ENCODE measurements around the gene RAB3GAP1.

RAB3GAP1 gene

DNA sequence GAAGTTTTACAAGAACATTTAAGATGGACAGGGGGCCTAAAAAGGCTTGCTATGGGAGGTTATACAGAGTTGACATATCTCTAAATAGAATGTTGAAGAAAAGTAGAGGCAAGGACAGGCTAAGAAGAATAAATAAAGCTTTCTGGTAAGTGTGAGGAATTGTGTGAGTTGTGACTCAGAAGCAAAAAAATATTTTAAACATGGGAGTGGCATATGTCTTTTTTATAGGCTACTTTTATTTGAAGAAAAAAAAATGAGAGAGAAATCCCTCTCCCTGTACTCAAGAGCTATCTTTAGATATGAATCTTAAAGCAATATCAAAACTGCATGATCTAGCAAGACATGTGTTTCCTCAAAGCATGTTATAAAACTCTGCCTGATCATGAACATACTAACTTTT is 41.1 kb downstream of the RAB3GAP1 start:
- TF ChIP-seq, protein P1, sequence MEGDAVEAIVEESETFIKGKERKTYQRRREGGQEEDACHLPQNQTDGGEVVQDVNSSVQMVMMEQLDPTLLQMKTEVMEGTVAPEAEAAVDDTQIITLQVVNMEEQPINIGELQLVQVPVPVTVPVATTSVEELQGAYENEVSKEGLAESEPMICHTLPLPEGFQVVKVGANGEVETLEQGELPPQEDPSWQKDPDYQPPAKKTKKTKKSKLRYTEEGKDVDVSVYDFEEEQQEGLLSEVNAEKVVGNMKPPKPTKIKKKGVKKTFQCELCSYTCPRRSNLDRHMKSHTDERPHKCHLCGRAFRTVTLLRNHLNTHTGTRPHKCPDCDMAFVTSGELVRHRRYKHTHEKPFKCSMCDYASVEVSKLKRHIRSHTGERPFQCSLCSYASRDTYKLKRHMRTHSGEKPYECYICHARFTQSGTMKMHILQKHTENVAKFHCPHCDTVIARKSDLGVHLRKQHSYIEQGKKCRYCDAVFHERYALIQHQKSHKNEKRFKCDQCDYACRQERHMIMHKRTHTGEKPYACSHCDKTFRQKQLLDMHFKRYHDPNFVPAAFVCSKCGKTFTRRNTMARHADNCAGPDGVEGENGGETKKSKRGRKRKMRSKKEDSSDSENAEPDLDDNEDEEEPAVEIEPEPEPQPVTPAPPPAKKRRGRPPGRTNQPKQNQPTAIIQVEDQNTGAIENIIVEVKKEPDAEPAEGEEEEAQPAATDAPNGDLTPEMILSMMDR (IDR thresholded peaks at IDR 0.05; ENCODE audit: insufficient read depth, low read depth, low read length, missing control alignments), result no peak
- H3K4me3 ChIP-seq (ENCODE audit: low read length), result no peak overlapping the region
- DNase-seq (ENCODE audit: low read depth), result no peak

DNA sequence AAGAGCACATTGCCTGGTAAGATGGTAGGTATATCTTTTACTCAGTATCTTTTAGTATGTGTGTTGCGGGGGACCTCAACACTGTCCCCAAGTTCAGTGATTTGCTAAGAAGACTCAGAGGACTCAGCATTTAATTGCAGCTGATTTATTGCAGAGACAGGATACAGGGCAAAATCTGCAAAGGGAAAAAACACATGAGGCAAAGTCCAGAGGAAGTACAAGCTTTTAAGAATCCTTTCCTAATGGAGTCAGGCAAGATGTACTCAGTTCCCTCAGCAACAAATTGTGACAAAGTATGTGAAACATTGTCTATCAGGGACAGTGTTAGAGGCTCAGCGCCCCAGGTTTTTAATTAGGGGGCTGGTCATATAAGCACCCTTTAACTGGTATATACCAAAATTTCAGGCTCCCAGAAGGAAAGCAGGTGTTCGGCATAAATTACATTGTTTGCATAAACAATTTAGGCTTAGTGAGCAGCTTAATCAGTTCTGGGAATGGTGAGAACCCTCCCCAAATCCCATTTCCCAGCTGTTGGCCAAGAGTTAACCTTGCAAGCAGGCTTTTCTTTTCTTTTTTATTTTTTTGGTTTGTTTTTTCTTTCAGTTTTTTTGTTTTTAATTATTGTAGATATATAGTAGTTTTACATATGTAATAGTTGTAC is 41.7 kb downstream of the RAB3GAP1 start:
- no peak for DNase-seq (ENCODE audit: low read depth)
- TF ChIP-seq, protein P1 (IDR thresholded peaks at IDR 0.05; ENCODE audit: insufficient read depth, low read depth, low read length, missing control alignments), result no peak
- no peak overlapping the region for H3K4me3 ChIP-seq (ENCODE audit: low read length)

DNA sequence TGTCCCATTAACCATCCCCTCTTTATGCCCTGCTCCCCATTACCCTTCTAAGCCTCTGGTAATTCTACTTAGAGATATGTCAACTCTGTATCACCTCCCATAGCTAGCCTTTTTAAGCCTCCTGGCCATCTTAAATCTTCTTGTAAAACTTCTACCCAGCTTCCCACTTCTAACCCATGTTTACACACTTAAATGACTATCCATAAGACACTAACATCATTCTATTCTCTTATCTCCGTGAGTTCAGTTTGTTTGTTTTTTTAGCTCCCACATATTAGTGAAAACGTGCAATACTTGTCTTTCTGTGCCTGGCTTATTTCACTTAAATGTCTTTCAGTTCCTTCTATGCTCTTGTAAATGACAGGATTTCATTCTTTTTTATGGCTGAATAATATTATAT is 42.4 kb downstream of the RAB3GAP1 start:
- no peak for DNase-seq (ENCODE audit: low read depth)
- no peak overlapping the region for H3K4me3 ChIP-seq (ENCODE audit: low read length)
- TF ChIP-seq, protein P1 (IDR thresholded peaks at IDR 0.05; ENCODE audit: insufficient read depth, low read depth, low read length, missing control alignments), result no peak

DNA sequence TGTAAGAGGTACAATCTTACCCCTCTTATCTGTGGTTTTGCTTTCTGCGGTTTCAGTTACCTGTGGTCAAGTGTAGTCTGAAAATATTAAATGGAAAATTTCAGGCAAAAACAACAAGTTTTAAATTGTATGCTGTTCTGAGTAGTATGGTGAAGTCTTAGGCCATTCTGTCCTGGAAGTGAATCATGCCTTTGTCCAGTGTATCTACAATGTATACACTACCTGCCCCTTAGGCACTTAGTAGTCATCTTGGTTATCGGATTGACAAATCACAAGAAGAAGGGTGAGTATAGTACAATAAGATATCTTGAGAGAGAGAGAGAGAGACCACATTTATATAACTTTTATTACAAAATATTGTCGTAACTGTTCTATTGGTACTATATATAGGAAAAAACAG is 43.5 kb downstream of the RAB3GAP1 start:
- no peak overlapping the region for H3K4me3 ChIP-seq (ENCODE audit: low read length)
- DNase-seq (ENCODE audit: low read depth), result peak; percentile 76
- TF ChIP-seq, protein P1 (IDR thresholded peaks at IDR 0.05; ENCODE audit: insufficient read depth, low read depth, low read length, missing control alignments), result no peak

DNA sequence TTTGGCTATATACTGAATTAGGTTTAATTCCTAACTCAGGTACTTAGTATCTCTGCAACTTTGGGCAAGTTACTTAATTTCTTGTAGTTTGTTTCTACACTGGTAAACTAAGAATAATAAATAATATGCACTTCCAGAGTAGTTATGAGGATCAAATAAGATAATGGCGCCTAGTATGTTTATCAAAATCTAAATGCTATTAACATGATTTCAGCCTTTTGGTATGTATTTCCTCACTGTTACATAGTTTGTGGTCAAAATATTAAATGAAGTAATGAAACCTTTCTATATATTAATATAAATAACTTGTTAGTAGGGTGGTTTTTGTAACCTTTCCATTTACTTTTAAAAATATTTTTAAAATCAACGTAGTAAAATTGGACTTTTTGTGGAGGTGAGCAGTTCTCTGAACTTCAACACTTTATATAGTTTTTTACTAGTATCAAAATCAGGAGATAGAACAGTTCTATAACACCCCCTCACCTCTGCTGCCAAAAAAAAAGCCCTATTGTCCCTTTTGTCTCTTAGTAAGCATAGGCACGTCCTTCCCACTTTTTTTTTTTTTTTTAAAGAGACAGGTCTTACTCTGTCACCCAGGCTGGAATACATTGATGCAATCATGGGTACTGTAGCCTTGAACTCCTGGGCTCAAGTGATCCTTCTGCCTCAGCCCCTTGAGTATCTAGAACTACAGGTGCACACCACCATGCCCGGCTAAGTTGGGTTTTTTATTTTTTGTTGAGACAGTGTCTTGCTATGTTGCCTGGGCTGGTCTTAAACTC is 44.8 kb downstream of the RAB3GAP1 start:
- H3K4me3 ChIP-seq (ENCODE audit: low read length), result no peak overlapping the region
- TF ChIP-seq, protein P1 (IDR thresholded peaks at IDR 0.05; ENCODE audit: insufficient read depth, low read depth, low read length, missing control alignments), result no peak
- DNase-seq (ENCODE audit: low read depth), result peak; percentile 22

DNA sequence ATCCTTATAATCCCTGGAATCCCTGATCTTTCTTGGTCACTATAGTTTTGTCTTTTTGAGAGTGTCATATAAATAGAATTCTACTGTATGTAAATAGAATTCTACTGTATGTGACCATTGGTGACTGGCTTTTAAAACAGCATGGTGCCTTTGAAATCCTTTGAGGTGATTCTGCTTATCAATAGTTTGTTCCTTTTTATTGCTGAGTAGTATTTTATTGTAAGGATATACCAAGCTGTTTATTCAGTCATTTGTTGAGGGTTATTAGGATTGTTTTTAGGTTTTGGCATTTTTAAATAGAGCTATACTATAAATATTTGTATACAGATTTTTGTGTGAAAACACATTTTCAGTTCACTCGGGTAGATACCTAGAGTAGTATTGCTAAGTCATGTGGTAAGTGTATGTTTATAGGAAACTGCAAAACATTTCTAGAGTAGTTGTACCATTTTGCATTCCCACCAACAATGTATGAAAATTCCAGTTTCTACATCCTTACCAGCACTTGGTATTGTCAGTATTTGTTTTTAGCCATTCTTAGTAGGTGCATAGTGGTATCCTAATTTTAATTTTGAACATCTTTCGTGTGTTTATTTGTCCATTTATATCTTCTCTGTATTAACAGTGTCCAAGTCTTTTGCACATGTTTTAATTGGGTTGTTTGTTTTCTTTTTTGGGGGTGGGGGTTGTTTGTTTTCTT is 45.6 kb downstream of the RAB3GAP1 start:
- no peak for DNase-seq (ENCODE audit: low read depth)
- H3K4me3 ChIP-seq (ENCODE audit: low read length), result no peak overlapping the region
- TF ChIP-seq, protein P1 (IDR thresholded peaks at IDR 0.05; ENCODE audit: insufficient read depth, low read depth, low read length, missing control alignments), result no peak

Data from epithelial cell of esophagus (primary cell).